ENCODE data around the gene SLC35D3.
"Not testable (repeated sequence)": the region's sequence is repeated elsewhere in the genome, so short reads cannot be mapped to it uniquely, and the experiment has no call there.

SLC35D3 gene

GRCh38 chr6:136923116-136923953, 1.2 kb downstream of the SLC35D3 start:
- FAIRE-seq, result no peak

- no peak for FAIRE-seq
Measured at GRCh38 chr6:136923954-136924673, 2.0 kb downstream of the SLC35D3 start.

GRCh38 chr6:136926383-136926782, 4.3 kb downstream of the SLC35D3 start:
- FAIRE-seq, result no peak

- FAIRE-seq, result no peak
Measured at GRCh38 chr6:136927292-136927691, 5.2 kb downstream of the SLC35D3 start.

DNA sequence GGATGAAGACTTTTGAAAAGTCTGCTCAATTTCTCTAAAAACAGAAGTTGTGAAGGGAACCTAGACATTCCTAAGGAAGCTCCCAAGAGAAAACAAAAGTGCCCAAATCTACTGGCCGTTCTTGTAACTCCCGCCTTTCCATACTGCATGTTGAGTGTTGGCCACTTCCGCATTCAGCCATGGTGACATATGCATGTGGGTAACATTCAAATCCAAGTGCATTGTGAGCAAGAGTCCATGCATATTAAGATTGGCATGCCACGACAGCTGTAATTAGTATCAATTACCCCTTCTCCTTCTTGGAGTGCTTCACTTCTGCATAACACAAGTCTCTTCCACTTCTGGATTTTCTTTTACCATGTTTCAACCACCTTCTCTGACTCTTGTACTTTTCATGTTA, 8.4 kb downstream of the SLC35D3 start:
- FAIRE-seq, result no peak

- FAIRE-seq, result no peak
Measured at GRCh38 chr6:136932599-136932998, 10.5 kb downstream of the SLC35D3 start.

- no peak for FAIRE-seq
Measured at GRCh38 chr6:136945072-136945471, 23.0 kb downstream of the SLC35D3 start.

GRCh38 chr6:136945711-136946121, 23.6 kb downstream of the SLC35D3 start:
- no peak for FAIRE-seq

GRCh38 chr6:136947037-136947436, 24.9 kb downstream of the SLC35D3 start:
- FAIRE-seq, result no peak

- FAIRE-seq, result not testable (repeated sequence)
Measured at GRCh38 chr6:136949957-136950356, 27.9 kb downstream of the SLC35D3 start.

DNA sequence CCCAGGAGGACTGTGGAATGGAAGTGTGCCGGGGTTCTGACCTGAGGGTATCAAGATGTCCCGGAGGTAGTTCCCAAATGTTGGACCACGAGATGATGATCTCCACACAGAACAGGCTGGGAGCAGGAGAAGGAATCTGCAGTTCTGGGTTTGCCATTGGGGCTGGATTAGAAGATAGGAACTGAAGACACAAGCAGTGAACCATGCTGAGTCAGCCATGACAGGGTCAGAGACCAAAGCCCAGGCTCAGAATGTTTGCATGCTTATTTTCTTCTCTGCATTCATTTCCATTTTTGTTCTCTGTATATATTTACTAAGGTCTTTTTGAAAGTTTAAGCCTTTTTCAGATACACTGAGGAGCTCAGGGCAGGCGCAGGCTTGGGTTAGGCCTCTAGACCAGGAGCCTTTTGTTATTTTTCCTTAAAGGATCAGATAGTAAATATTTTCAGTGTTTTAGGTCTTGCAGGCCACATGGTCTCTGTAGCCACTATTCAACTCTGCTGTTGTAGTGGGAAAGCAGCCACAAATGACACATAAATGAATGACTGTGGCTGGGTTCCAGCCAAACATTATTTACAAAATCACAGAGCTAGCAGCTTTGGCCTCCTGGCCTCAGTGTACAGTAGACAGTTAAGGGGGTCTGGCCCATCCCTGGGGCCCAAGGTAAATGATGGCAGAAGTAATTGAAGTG, 28.5 kb downstream of the SLC35D3 start:
- no peak for FAIRE-seq

DNA sequence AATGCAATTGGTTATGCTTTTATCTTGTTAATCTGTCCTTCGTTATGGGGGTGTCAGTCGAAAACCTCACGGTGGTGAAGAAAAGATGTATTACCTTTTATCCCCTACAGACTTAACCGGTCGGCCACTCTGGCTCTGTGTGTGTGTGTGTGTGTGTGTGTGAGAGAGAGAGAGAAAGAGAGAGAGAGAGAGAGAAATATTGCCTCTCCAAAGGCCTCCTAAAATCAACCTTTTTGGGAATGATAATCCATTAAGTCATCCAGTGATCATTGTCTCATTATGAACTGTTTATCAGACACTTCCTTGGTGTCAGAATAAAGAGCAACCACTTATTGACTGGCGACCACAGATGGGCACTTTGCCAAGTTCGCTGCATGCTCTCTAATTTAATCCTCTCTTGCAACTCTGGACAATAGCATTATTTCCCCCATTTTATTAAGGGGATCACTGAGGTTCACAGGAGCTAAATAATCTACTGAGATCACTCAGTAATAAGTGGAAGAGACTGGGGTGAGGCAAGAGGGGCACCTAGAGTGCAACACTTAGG, 30.7 kb downstream of the SLC35D3 start:
- no peak for FAIRE-seq

- FAIRE-seq, result no peak
Measured at GRCh38 chr6:136955123-136955522, 33.0 kb downstream of the SLC35D3 start.

DNA sequence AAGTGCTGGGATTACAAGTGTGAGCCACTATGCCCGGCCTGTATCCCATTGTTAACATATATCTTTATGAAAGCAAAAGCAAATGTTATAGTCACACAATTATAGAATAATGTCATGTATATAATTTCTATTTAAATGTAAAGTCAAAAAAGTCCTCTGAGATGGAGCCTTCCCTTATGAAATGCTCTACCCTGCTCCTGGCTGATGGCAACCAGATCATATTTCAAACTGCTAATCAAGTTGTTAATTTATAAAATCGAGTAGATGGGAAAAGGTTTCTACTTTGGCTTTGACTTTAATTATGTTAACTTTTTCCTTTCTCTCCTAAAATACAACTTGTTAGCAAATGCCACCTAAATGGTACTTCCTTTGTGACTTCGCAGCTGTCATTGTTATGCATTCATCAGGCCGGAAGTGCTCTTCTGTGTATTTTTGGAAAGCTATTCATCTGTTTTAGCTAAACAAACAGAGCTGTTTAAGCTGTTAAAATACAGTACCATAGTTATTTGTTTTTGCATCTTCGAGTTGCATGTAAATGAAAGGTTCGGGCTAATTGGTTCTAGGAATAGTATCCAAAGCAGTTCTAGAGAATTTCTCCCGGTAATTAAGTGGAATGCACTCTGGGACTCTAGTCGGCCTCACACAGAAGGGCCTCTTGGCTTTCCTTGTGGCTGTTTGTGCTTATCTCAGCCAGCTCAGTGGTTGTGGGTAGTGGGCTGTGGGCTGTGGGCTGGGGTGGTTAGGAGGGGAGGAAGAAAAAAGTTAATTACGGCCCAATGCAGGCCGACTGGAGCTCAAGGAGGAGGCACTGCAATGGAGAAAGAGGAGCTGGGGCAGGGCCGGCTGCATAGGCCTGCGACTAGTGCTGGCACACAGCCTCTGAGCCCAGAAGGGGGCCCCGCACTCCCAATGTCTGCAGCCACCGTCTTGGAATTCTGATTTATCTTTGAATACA, 34.8 kb downstream of the SLC35D3 start:
- no peak for FAIRE-seq

DNA sequence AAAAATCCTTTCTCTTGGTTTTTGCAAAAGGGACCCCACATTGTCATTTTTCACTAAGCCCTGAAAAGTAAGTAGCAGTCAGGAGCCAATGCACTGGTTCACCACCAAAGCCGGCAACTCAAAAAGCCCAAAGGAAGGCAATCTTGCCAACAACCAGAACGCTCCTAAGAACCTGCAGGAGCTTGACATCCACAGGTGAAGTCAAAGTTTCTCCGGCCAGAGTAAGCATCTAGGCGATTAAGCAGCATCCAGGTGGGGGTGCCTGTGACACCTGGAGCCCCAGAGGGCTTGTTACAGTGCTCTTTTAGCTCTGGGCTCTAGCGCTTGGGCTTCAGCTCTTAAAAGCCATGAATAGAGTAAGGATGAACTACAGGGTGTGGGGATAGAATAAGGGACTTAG, 36.1 kb downstream of the SLC35D3 start:
- FAIRE-seq, result no peak

- no peak for FAIRE-seq
Measured at GRCh38 chr6:136959471-136959891, 37.4 kb downstream of the SLC35D3 start.

GRCh38 chr6:136959935-136960334, 37.8 kb downstream of the SLC35D3 start:
- not testable (repeated sequence) for FAIRE-seq

DNA sequence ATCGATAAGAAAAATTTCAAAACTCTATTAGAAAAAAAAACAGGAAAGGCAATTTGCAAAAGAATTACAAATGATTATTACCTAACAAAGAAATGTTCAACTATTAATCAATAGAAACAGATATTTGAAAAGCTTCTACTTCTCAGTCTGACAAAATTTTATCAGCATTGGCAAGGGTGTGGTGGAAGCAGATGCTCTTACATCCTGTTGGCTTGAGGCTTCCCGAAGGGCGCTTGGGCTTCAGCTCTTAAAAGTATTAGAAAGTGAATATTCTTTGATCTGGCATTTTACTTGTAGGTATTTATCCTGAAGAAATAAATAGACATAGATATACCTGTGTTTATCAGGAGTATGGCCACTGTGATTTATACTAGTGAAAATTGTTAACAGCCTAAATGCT, 38.7 kb downstream of the SLC35D3 start:
- FAIRE-seq, result no peak

DNA sequence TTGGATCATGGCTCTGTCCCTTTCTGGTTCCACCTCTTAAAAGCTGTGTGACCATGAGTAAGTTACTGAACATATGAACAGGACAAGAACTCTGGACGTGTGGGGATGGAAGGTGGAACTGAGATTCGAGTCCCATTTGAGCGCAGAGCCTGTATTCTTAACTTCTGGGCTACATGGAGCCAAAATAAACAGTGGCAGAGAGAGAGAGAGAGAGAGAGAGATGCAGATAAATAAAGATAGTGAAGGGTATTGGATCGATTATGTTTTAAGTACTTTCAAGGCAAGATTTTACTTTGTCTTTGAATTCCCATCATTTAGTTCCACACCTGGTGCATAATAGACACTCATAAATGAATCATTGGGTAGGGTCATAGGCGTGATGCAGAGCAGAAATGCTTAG, 39.7 kb downstream of the SLC35D3 start:
- no peak for FAIRE-seq

- no peak for FAIRE-seq
Measured at GRCh38 chr6:136962661-136963060, 40.6 kb downstream of the SLC35D3 start.

GRCh38 chr6:136963259-136963658, 41.2 kb downstream of the SLC35D3 start:
- FAIRE-seq, result no peak

DNA sequence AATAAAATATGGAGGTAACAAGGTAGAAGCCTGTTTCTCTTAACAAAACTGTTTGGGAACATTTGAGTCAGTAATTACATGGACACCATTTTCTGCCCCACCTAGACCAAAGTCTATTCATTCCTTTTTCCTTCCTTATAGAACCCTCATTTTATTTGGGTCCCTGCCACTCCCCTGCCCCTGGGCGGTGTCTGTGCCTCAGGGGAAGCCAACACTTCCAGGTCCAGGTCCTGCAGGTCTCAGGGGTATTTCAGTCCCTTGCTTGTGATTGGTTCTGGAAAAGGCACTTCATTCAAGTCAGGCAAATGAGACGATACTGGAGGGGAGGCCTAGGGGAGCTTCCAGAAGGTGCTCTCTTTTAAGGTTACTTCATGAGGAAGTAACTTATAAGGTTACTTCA, 42.3 kb downstream of the SLC35D3 start:
- no peak for FAIRE-seq

Data from endometrium (tissue), 2 donors.